Measurements from ENCODE around the gene ARHGEF17. TPM values are rescaled to one million over a fixed set of nuclear protein-coding genes. Genes with fewer than 3 reads are reported as not detected.
A peak's percentile ranks its signal among the peaks of the same experiment; 100 is the strongest.

The ARHGEF17 gene
- total and polyA plus RNA-seq, 2 of the 8 experiments (the other 6 are each of a cell fraction or from before 2014, with no cell fraction given), result 11.3 to 14.6 TPM

GRCh38 chr11:73372375-73372993 lies 64.4 kb downstream of the ARHGEF17 start:
- Histone ChIP-seq H4K20me1 (replicated peaks in 1 of 2; ENCODE audit: control insufficient read depth in 1 of 2, insufficient read depth in 2 of 2, low read length in 2 of 2) (peaks cover 0 to 5% of the 10 kb centered on the region in 2 experiments), H2BK5ac (ENCODE audit: low read depth, low read length) (no peak overlapping the region), H3K4me1 (replicated peaks in 1 of 4; ENCODE audit: control insufficient read depth in 3 of 4, insufficient read depth in 4 of 4, low read length in 3 of 4) (peaks cover 3 to 13% (median 7%) of the 10 kb centered on the region in 4 experiments), H3K4me3 (ENCODE audit: extremely low read depth in 1 of 4, insufficient read depth in 2 of 4, low read depth in 3 of 4, low read length in 4 of 4) (no peak overlapping the region), H3K4ac (replicated peaks; ENCODE audit: insufficient read length, low read depth, low read length) (no peak overlapping the region), H3K79me1 (ENCODE audit: low read depth, low read length) (no peaks in the 10 kb centered on the region), H2BK120ac (replicated peaks; ENCODE audit: low read depth, low read length) (no peak overlapping the region), H3K27me3 (replicated peaks in 1 of 4; ENCODE audit: control insufficient read depth in 3 of 4, extremely low read depth in 1 of 4, insufficient read depth in 3 of 4, low read length in 3 of 4) (peaks cover 0 to 10% (median 7%) of the 10 kb centered on the region in 4 experiments; a peak in 4 of 7 replicates), H4K5ac (ENCODE audit: insufficient read length, low read depth, low read length) (no peak overlapping the region), H2AK5ac (ENCODE audit: low read depth, low read length) (no peak overlapping the region), H2BK20ac (ENCODE audit: low read length) (no peak overlapping the region), H3K23ac (ENCODE audit: insufficient read length) (no peak overlapping the region), H3K4me2 (ENCODE audit: insufficient read depth in 1 of 2, low read depth in 2 of 2, low read length in 2 of 2) (no peak overlapping the region), H3K9ac (replicated peaks in 1 of 4; ENCODE audit: extremely low read depth in 1 of 4, low read depth in 3 of 4, low read length in 3 of 4) (no peak overlapping the region), H2BK12ac (ENCODE audit: low read depth, low read length) (no peak overlapping the region), H3K56ac (replicated peaks; ENCODE audit: insufficient read length, low read depth, low read length) (no peak overlapping the region), H3K18ac (ENCODE audit: extremely low read depth, low read length) (no peak overlapping the region), H4K91ac (replicated peaks; ENCODE audit: insufficient read length, low read length) (no peak overlapping the region), H3K23me2 (ENCODE audit: low read depth, low read length) (peaks cover 8% of the 10 kb centered on the region), H3K27ac (ENCODE audit: low read depth, low read length) (no peak overlapping the region), H4K8ac (ENCODE audit: extremely low read depth, insufficient read depth, low read length) (no peak overlapping the region), H2AFZ (ENCODE audit: low read length) (no peak overlapping the region), H3K36me3 (ENCODE audit: control insufficient read depth in 2 of 4, insufficient read depth in 4 of 4, low read length in 3 of 4) (no peaks in the 10 kb centered on the region), H2BK15ac (ENCODE audit: low read length) (no peak overlapping the region), H3K79me2 (ENCODE audit: control insufficient read depth in 1 of 2, insufficient read depth in 2 of 2, low read length in 2 of 2) (no peaks in the 10 kb centered on the region), H3K9me3 (ENCODE audit: insufficient read depth in 2 of 2, low read depth in 1 of 2, low read length in 1 of 2) (no peaks in the 10 kb centered on the region), H3K14ac (ENCODE audit: insufficient read length) (no peak overlapping the region)
- FAIRE-seq (peak; percentile 85), DNase-seq (ENCODE audit: low read depth in 1 of 2, low spot score in 2 of 2) (peak in 1 of 2 experiments; percentile 66)
- TF ChIP-seq RAD21 (IDR thresholded peaks at IDR 0.05 in 1 of 2, conservative IDR thresholded peaks at IDR 0.05 in 1 of 2; ENCODE audit: low read depth in 2 of 2, low read length in 2 of 2), result peak; percentile 26 to 59; a peak in 3 of 4 replicates
- TF ChIP-seq GTF2F1 (IDR thresholded peaks at IDR 0.05; ENCODE audit: borderline replicate concordance, low read depth, low read length), result no peak
- TF ChIP-seq, protein P1, sequence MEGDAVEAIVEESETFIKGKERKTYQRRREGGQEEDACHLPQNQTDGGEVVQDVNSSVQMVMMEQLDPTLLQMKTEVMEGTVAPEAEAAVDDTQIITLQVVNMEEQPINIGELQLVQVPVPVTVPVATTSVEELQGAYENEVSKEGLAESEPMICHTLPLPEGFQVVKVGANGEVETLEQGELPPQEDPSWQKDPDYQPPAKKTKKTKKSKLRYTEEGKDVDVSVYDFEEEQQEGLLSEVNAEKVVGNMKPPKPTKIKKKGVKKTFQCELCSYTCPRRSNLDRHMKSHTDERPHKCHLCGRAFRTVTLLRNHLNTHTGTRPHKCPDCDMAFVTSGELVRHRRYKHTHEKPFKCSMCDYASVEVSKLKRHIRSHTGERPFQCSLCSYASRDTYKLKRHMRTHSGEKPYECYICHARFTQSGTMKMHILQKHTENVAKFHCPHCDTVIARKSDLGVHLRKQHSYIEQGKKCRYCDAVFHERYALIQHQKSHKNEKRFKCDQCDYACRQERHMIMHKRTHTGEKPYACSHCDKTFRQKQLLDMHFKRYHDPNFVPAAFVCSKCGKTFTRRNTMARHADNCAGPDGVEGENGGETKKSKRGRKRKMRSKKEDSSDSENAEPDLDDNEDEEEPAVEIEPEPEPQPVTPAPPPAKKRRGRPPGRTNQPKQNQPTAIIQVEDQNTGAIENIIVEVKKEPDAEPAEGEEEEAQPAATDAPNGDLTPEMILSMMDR (IDR thresholded peaks at IDR 0.05; ENCODE audit: control extremely low read depth in 1 of 3, insufficient read depth in 1 of 3, low read depth in 1 of 3, low read length in 3 of 3), result peak; percentile 53 to 95 (median 78)
- no peak for TF ChIP-seq KDM5A (IDR thresholded peaks at IDR 0.05; ENCODE audit: low read length)
- no peak for TF ChIP-seq TEAD4 (IDR thresholded peaks at IDR 0.05; ENCODE audit: low read depth, low read length)
- CTCF ChIA-PET (ENCODE audit: partially characterized antibody), result interaction anchor here (0.7 to 59.1 kb wide), 24 partner anchors 10 to 407 kb away, joined by 3 to 1456 read pairs (median 4); no protein-coding TSS in a partner anchor
- POLR2A ChIA-PET (ENCODE audit: partially characterized antibody), result interaction anchor here (0.8 to 1.9 kb wide), 6 partner anchors 10 to 35 kb away, joined by 3 to 8 read pairs (median 3); no protein-coding TSS in a partner anchor
- 71% methylated on average over 6 of the region's 6 CpGs; no CpG with 5 or more reads in 1 of the 2 experiments for whole genome bisulfite sequencing, 2 experiments (ENCODE audit: extremely low coverage in 1 of 2, insufficient coverage in 1 of 2, insufficient read length in 1 of 2, insufficient replicate concordance in 2 of 2, low coverage in 1 of 2, low lambda C conversion rate in 2 of 2, missing lambda C conversion rate in 1 of 2)

Data from H1 (cell line).